Right lobe of liver (tissue), 6 donors: Measurements from ENCODE around the gene FBXO10. TPM values are rescaled to one million over a fixed set of nuclear protein-coding genes. Genes with fewer than 3 reads are reported as not detected.

Experiments
- ATAC-seq, 4 donors: fragments of 200-7000 bp; cut with Tn5 transposase; one replicate each; pipeline ENCODE4 v1.9.1; 2020; ENCODE audit warnings: mild to moderate bottlenecking in 4 of 4, moderate library complexity in 4 of 4
- DNase-seq, 3 donors: peaks; one replicate each; pipeline ENCODE4 v3.0.0-alpha.2; 2020
- H3K27ac ChIP-seq, 3 donors: fragments of 200-600 bp; one replicate each; pipeline ENCODE4 v1.8.0; 2022
- H3K27me3 ChIP-seq, 2 donors: fragments of 200-600 bp; one replicate each; pipeline ENCODE4 v1.8.0; 2022
- H3K36me3 ChIP-seq, 4 donors: fragments of 200-600 bp; sonication (generic) in 1 of 4; one replicate each; pipeline versions ENCODE4 v1.5.1 to v1.8.0; 2017 to 2022; ENCODE audit warnings: control low read depth in 1 of 4
- H3K4me1 ChIP-seq, 4 donors: fragments of 200-600 bp; sonication (generic) in 1 of 4; one replicate each; pipeline versions ENCODE4 v1.5.1 to v1.8.0; 2017 to 2022; ENCODE audit warnings: control low read depth in 1 of 4
- H3K4me3 ChIP-seq, 3 donors: fragments of 200-600 bp; one replicate each; pipeline ENCODE4 v1.8.0; 2022
- H3K9me3 ChIP-seq, 4 donors: fragments of 200-600 bp; sonication (generic) in 1 of 4; one replicate each; pipeline versions ENCODE4 v1.5.1 to v1.8.0; 2017 to 2022; ENCODE audit warnings: control low read depth in 1 of 4
- POLR2A ChIP-seq: fragments of 450-650 bp; IDR thresholded peaks from one replicate; pipeline ENCODE4 v1.6.1; 2017; ENCODE audit warnings: antibody characterized with exemption, mild to moderate bottlenecking
- WGBS: methylation state at CpG from one replicate; pipeline ENCODE4 v1.1.6; 2018; ENCODE audit warnings: low coverage, low lambda C conversion rate; ENCODE audit not compliant: insufficient coverage; ENCODE audit errors: missing lambda C conversion rate; 5-methylcytosine and 5-hydroxymethylcytosine counted together
- intact Hi-C, 2 donors: fragments of 100-400 bp; cut with DNase I; formaldehyde crosslinking; loops; one replicate each; pipeline versions ENCODE4 v1.11.2 to v1.14.1; 2022
- total RNA-seq, 6 experiments: library from RNA; depleted of rRNA in 2 of 6; stranded (reverse); fragments of >200 nt in 2 of 6; fragmentation: NEBNext Ultra II Directional in 3 of 6; extraction: Animal tissue kit (Norgen Biotek cat#: 25700) in 3 of 6; gene quantifications; one replicate each; pipeline versions ENCODE4 v1.1.0 to v1.2.4, GENCODE V29; 2016 to 2023
- TF ChIP-seq, protein P1 (sequence below), 4 donors: fragments of 200-600 bp in 3 of 4; fragments of 450-650 bp in 1 of 4; IDR thresholded peaks; one replicate each; pipeline versions ENCODE4 v1.5.1 to v1.8.0; 2016 to 2022; ENCODE audit warnings: antibody characterized with exemption in 4 of 4, mild to moderate bottlenecking in 2 of 4
- donor health status: DM: no; HTN: yes; CAD: no.
- donor health status: DM: no; HTN: no; CAD: no.
- donor health status: DM: no; HTN: no; CAD: no.
- donor health status: DM: no; HTN: yes; CAD: no.
- donor health status: DM: no; HTN: yes; CAD: no.

FBXO10 gene
- total RNA-seq, 6 experiments from 2014 or later: 2.5 to 5.9 (median 4.0) TPM

DNA sequence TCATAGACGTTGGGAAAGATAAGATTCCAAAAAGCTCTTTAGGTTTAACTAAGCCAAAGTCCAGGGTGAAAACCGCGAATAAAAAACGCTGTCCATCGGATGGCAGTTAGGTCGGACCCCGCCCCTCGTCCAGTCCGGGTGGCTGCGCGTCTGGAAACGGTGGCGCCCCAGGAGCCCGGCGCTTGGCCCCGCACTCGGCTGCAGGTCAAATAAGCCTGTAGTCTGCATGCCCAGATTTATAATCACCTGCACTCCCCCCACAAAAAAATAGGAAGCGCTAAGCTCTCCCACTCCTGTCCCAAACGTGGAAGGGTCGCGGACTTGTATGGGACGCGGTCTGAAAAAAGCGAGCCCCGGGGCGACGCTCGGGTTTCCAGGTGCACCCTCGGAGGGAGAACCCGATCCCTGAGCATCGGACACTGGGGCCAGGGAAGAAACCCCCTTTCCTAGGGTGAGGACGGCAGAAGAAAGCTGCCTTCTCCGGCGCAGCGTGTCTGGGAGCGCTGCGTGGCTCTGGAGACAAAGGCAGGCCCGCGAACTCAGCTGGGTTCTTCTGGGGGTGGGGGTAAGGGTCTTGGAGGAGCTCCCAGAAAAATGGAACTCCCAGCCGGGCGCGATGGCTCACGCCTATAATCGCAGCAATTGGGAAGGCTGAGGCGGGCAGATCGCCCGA lies 110.0 kb downstream of the FBXO10 start:
- peaks cover 0 to 23% (median 2%) of the 10 kb centered on the region in 4 donors for H3K4me1 ChIP-seq
- DNase-seq (peak; percentile 72 to 75 (median 73)), ATAC-seq (peak; percentile 20 to 38 (median 28))
- no peaks in the 10 kb centered on the region for H3K9me3 ChIP-seq
- no peaks in the 10 kb centered on the region for H3K36me3 ChIP-seq
- WGBS: under 1% methylated on average over 19 of the region's 47 CpGs
- intact Hi-C loops: no loop called here
- H3K27ac ChIP-seq: peak overlapping the region; percentile 69 to 88 (median 73)
- peak overlapping the region; percentile 47 to 98 (median 82) for H3K4me3 ChIP-seq
- H3K27me3 ChIP-seq: no peaks in the 10 kb centered on the region
- peak; percentile 48 for TF ChIP-seq POLR2A
- TF ChIP-seq, protein P1, sequence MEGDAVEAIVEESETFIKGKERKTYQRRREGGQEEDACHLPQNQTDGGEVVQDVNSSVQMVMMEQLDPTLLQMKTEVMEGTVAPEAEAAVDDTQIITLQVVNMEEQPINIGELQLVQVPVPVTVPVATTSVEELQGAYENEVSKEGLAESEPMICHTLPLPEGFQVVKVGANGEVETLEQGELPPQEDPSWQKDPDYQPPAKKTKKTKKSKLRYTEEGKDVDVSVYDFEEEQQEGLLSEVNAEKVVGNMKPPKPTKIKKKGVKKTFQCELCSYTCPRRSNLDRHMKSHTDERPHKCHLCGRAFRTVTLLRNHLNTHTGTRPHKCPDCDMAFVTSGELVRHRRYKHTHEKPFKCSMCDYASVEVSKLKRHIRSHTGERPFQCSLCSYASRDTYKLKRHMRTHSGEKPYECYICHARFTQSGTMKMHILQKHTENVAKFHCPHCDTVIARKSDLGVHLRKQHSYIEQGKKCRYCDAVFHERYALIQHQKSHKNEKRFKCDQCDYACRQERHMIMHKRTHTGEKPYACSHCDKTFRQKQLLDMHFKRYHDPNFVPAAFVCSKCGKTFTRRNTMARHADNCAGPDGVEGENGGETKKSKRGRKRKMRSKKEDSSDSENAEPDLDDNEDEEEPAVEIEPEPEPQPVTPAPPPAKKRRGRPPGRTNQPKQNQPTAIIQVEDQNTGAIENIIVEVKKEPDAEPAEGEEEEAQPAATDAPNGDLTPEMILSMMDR (IDR thresholded peaks at IDR 0.05): no peak

DNA sequence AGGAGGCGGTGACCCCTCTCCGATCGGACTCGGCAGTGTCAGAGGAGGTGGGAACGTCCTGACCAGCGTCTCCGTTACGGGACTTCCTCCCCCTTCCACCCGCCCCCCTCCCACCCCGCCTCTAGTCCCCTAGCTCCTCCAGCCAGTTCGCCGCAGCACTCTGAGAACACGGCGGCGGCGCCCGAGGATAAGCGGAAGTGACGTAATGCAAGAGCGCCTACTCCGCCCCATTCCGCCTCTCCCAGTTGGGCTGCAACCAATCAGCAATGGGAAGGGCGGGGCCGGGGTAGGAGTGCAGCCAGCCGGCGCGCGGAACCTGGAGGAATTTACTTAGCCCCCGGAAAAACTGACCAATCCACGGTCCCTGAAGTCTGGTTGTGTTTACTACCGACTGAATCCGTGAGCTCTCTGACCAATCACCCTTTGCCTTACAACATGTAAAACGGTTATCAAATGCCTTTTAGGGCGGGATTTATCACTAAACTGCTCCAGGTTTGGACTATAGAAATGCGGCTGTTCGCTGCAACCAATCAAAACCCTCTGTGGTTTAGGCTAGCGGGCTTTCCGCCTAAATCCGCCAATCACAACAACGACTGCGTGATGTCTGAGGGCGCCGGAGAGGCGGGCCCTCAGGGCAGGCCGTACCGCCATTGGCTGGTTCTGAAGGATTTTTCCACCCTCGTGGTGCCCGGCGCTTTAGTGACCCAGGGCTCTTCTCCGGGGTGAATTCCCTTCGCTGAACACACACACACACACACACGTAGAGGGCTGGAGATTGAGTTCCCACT lies 110.7 kb downstream of the FBXO10 start, which contains the start of gene ZBTB5:
Gene ZBTB5, minus strand, starts transcription at position 202 of the 788 bp plus-strand sequence. CDS start 22,899 bp downstream, outside the sequence.
- no peaks in the 10 kb centered on the region for H3K9me3 ChIP-seq
- peaks cover 0 to 24% (median 3%) of the 10 kb centered on the region in 4 donors for H3K4me1 ChIP-seq
- 0% methylated on average over 16 of the region's 52 CpGs for WGBS
- H3K27ac ChIP-seq: peak within 1 kb of the TSS; percentile 88 to 95 (median 94)
- ATAC-seq: peak; percentile 80 to 88 (median 84)
- TF ChIP-seq, protein P1 (IDR thresholded peaks at IDR 0.05): no peak
- TF ChIP-seq POLR2A: peak; percentile 89
- intact Hi-C loops: no loop called here
- no peaks in the 10 kb centered on the region for H3K27me3 ChIP-seq
- H3K4me3 ChIP-seq: peak within 1 kb of the TSS; percentile 82 to 98 (median 91)
- H3K36me3 ChIP-seq: no peaks in the 10 kb centered on the region
- peak; percentile 99 for DNase-seq

DNA sequence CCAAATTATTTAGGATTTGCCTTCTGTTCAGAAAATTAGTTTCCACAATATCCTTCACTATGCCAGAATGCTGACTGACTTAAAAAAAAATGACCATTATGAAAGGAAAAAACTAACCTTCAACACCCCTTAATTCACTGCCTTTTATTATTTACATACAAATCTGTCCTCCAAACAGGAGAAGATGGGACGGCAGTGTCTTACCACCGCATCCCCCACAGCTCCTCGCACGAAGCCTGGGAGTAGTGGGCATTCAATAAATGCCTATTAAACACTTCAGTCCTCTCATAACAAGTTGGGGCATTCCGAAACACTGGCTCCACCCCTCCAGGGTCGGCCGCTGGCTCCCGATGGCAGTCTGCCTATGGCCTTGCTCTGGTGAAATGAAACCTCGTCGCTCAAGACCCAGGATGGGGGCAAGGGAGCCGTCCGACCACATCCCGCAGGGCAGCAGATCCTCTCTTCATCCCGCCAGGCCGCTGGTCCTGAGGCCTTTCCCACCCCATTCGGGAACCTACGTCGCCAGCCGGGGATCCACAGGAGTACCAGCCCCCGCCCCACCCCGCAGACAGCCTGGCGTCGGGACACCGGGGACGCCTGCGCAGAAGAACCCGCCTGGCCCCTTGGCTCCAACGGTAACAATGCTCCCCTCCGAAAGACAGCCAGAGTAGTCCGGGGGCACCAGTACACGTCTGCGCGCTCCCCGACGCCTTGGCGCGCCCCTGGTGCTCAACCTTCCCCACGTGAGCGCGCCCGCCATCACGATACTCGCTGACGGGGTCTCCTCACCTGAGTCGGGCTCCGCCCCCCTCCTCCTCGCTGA lies 111.5 kb downstream of the FBXO10 start:
- peaks cover 0 to 24% (median 3%) of the 10 kb centered on the region in 4 donors for H3K4me1 ChIP-seq
- H3K36me3 ChIP-seq: no peaks in the 10 kb centered on the region
- DNase-seq: peak; percentile 79 to 85 (median 83)
- intact Hi-C loops: no loop called here
- TF ChIP-seq, protein P1 (IDR thresholded peaks at IDR 0.05): no peak
- peak; percentile 50 for TF ChIP-seq POLR2A
- H3K27me3 ChIP-seq: no peaks in the 10 kb centered on the region
- H3K9me3 ChIP-seq: no peaks in the 10 kb centered on the region
- peak; percentile 49 to 62 (median 61) for ATAC-seq
- H3K27ac ChIP-seq: peak overlapping the region; percentile 88 to 95 (median 94)
- 2% methylated on average over 4 of the region's 47 CpGs for WGBS
- peak overlapping the region; percentile 82 to 98 (median 91) for H3K4me3 ChIP-seq

DNA sequence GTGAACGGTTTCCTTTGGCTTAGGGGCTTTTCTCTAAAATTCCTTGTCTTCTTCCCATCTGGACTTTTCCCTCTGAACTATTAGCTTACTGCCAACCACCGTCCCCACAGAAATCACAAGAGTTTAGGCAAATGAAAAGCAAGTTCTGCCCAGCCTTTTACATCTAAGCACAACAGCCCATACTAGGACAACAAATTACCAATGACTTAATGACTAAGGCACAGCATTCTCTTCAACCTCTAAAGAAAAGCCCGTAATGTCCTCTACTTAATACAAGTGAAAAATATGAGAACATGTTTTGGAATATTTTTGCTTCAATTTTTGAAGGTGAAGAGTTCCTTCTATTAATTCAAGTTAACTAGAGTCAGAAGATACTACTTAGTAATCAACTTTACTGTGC lies 112.2 kb downstream of the FBXO10 start:
- intact Hi-C loops: no loop called here
- Histone ChIP-seq H3K36me3 (no peaks in the 10 kb centered on the region), H3K4me3 (peak overlapping the region; percentile 82 to 98 (median 91)), H3K9me3 (no peaks in the 10 kb centered on the region), H3K4me1 (peaks cover 0 to 24% (median 3%) of the 10 kb centered on the region in 4 donors), H3K27ac (peak overlapping the region in 2 of 3 donors; percentile 88 to 95), H3K27me3 (no peaks in the 10 kb centered on the region)
- DNase-seq (no peak), ATAC-seq (no peak)
- TF ChIP-seq, protein P1 (IDR thresholded peaks at IDR 0.05): no peak
- no peak for TF ChIP-seq POLR2A
- 13% methylated on average over 3 of the region's 3 CpGs for WGBS
